Spleen (tissue), 11 donors: ENCODE results near the gene THSD4. TPM values are rescaled to one million over a fixed set of nuclear protein-coding genes. Genes with fewer than 3 reads are reported as not detected.

Source experiments
- DNase-seq: peaks from one replicate; pipeline ENCODE4 v3.0.0-alpha.2; 2020
- H3K27ac ChIP-seq, 8 donors: fragments of 200-600 bp; sonication (generic) in 7 of 8; 1 replicate in 4 of 8; 2 replicates in 4 of 8; pipeline versions ENCODE4 v1.5.0 to v1.8.0; 2016 to 2021; ENCODE audit warnings: inconsistent platforms in 4 of 8, mild to moderate bottlenecking in 4 of 8, moderate library complexity in 1 of 8
- H3K27me3 ChIP-seq, 7 donors: fragments of 200-600 bp; sonication (generic) in 6 of 7; replicated peaks in 1 of 7; 1 replicate in 4 of 7; 2 replicates in 3 of 7; pipeline versions ENCODE4 v1.5.0 to v1.8.0; 2016 to 2021; ENCODE audit warnings: inconsistent platforms in 3 of 7, mild to moderate bottlenecking in 1 of 7
- H3K36me3 ChIP-seq, 6 donors: fragments of 200-600 bp; sonication (generic) in 5 of 6; 1 replicate in 4 of 6; 2 replicates in 2 of 6; pipeline versions ENCODE4 v1.5.0 to v1.8.0; 2016 to 2021; ENCODE audit warnings: inconsistent platforms in 2 of 6
- H3K4me1 ChIP-seq, 6 donors: fragments of 200-600 bp; sonication (generic) in 5 of 6; 1 replicate in 3 of 6; 2 replicates in 3 of 6; pipeline versions ENCODE4 v1.5.0 to v1.8.0; 2016 to 2021; ENCODE audit warnings: inconsistent platforms in 3 of 6
- H3K4me3 ChIP-seq, 8 donors: fragments of 200-600 bp; sonication (generic) in 7 of 8; 1 replicate in 4 of 8; 2 replicates in 4 of 8; pipeline versions ENCODE4 v1.5.0 to v1.8.0; 2016 to 2021; ENCODE audit warnings: inconsistent platforms in 4 of 8, mild to moderate bottlenecking in 4 of 8, moderate library complexity in 2 of 8
- H3K9me3 ChIP-seq, 8 donors: fragments of 200-600 bp; sonication (generic) in 7 of 8; 1 replicate in 4 of 8; 2 replicates in 4 of 8; pipeline versions ENCODE4 v1.5.0 to v1.8.0; 2016 to 2021; ENCODE audit warnings: inconsistent platforms in 4 of 8
- POLR2A ChIP-seq, 3 donors: fragments of 450-650 bp; IDR thresholded peaks; one replicate each; pipeline ENCODE4 v1.5.1; 2017; ENCODE audit warnings: antibody characterized with exemption in 3 of 3, mild to moderate bottlenecking in 1 of 3
- POLR2AphosphoS5 ChIP-seq, 3 donors: sonication (generic); formaldehyde crosslinking; IDR thresholded peaks; one replicate each; pipeline ENCODE4 v1.5.1; 2017; ENCODE audit warnings: antibody characterized with exemption in 3 of 3
- WGBS, 5 donors: extraction: QIAGEN DNeasy Blood & Tissue Kit in 3 of 5; methylation state at CpG; one replicate each; pipeline versions ENCODE4 v1.1.5 to v1.1.7; 2013 to 2018; 5-methylcytosine and 5-hydroxymethylcytosine counted together
- intact Hi-C: fragments of 100-400 bp; cut with DNase I; formaldehyde crosslinking; loops from one replicate; pipeline ENCODE4 v1.15.0; 2023; ENCODE audit warnings: low total_unique reads
- polyA plus RNA-seq, 3 donors: library from polyadenylated mRNA; stranded (reverse); fragments of 200-250 nt; gene quantifications; one replicate each; pipeline ENCODE4 v1.2.1, GENCODE V29; 2013
- total RNA-seq, 7 donors: library from RNA; depleted of rRNA in 3 of 7; stranded (reverse); fragments of >200 nt in 3 of 7; fragmentation: NEBNext Ultra II Directional in 4 of 7; extraction: Animal tissue kit (Norgen Biotek cat#: 25700) in 4 of 7; gene quantifications; one replicate each; pipeline versions ENCODE4 v1.1.0 to v1.2.1, GENCODE V29; 2016 to 2021
- TF ChIP-seq, protein P1 (sequence below), 11 experiments: fragments of 200-600 bp in 7 of 11; fragments of 450-650 bp in 4 of 11; sonication (generic) in 4 of 11; IDR thresholded peaks in 8 of 11; conservative IDR thresholded peaks in 3 of 11; 1 replicate in 7 of 11; 2 replicates in 4 of 11; pipeline versions ENCODE4 v1.4.0 to v1.8.0; 2016 to 2021; ENCODE audit warnings: antibody characterized with exemption in 11 of 11, inconsistent platforms in 4 of 11, mild to moderate bottlenecking in 1 of 11
- donor health status: healthy with polysubstance abuse.
- donor health status: DM: no; HTN: no; CAD: no; lungs with moderate emphysema.
- donor health status: DM: no; HTN: no; CAD: no.
- donor health status: Bipolar disorder and iron deficiency.
- donor health status: healthy.
- donor health status: DM: no; HTN: no; CAD: no.
- donor health status: DM: yes; HTN: yes; CAD: no.

THSD4 gene
- total and polyA plus RNA-seq, 10 donors = 0.29 to 11.3 (median 3.4) TPM

DNA sequence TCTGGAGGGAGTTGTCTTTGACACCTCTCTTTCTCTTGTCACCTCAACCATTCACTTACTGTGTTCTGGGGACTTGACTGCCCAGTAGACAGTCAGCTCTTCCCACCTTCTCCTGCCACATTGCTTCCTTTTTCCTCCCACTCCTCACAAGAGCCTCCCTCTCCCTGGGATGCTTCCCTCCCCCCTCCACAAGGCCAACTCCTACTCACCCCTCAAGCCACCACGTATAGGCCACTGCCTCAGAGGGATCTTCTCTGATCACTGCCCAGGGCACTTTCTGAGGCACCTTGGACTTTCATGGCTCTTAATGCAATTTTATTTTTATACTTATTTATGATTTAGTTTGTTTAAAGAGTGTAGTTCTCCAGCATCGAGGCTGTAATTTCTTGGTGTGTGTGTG is 23.2 kb downstream of the THSD4 start:
- H3K4me1 ChIP-seq = peaks cover 0 to 9% (median 0%) of the 10 kb centered on the region in 6 donors
- H3K4me3 ChIP-seq = no peak overlapping the region
- no peaks in the 10 kb centered on the region for H3K36me3 ChIP-seq
- H3K27me3 ChIP-seq = peaks cover 0 to 6% (median 0%) of the 10 kb centered on the region in 7 donors
- no peaks in the 10 kb centered on the region for H3K9me3 ChIP-seq
- DNase-seq = no peak
- WGBS, 5 donors = 58 to 88% (median 73%) methylated on average over 2 of the region's 2 CpGs
- intact Hi-C loops = no loop called here
- no peak overlapping the region for H3K27ac ChIP-seq
- TF ChIP-seq, protein P1, sequence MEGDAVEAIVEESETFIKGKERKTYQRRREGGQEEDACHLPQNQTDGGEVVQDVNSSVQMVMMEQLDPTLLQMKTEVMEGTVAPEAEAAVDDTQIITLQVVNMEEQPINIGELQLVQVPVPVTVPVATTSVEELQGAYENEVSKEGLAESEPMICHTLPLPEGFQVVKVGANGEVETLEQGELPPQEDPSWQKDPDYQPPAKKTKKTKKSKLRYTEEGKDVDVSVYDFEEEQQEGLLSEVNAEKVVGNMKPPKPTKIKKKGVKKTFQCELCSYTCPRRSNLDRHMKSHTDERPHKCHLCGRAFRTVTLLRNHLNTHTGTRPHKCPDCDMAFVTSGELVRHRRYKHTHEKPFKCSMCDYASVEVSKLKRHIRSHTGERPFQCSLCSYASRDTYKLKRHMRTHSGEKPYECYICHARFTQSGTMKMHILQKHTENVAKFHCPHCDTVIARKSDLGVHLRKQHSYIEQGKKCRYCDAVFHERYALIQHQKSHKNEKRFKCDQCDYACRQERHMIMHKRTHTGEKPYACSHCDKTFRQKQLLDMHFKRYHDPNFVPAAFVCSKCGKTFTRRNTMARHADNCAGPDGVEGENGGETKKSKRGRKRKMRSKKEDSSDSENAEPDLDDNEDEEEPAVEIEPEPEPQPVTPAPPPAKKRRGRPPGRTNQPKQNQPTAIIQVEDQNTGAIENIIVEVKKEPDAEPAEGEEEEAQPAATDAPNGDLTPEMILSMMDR (IDR thresholded peaks at IDR 0.05 in 8 of 11, conservative IDR thresholded peaks at IDR 0.05 in 3 of 11) = no peak
- no peak for TF ChIP-seq POLR2AphosphoS5 (IDR thresholded peaks at IDR 0.05)
- no peak for TF ChIP-seq POLR2A (IDR thresholded peaks at IDR 0.05)

DNA sequence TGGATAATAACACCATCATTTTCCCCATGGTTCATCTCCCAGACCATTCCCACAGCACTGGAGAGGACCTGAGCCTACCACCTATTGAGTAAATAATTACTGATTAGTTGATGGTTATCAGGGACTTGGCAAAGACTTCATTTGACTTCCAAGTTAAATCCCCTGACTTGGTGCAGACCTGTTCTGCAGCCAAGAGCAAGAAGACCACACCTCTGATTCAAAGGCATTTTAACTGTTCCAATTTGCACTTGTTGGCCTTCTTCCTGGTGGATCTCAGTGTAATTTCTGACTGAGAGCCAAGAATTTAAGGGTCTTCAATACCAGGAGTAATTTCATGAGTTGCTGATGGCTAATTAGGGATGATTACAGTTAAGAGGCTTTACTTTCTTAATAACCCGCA is 24.0 kb downstream of the THSD4 start:
- Histone ChIP-seq H3K4me3 (no peak overlapping the region), H3K4me1 (peaks cover 0 to 10% (median 0%) of the 10 kb centered on the region in 6 donors), H3K36me3 (no peaks in the 10 kb centered on the region), H3K27ac (no peak overlapping the region), H3K9me3 (no peaks in the 10 kb centered on the region), H3K27me3 (no peaks in the 10 kb centered on the region)
- no peak for DNase-seq
- WGBS, 5 donors = 69 to 90% (median 85%) methylated on average over 1 of the region's 1 CpG
- intact Hi-C loops = no loop called here
- TF ChIP-seq POLR2AphosphoS5 (IDR thresholded peaks at IDR 0.05) (no peak), POLR2A (IDR thresholded peaks at IDR 0.05) (no peak)
- TF ChIP-seq, protein P1 (IDR thresholded peaks at IDR 0.05 in 8 of 11, conservative IDR thresholded peaks at IDR 0.05 in 3 of 11) = no peak

DNA sequence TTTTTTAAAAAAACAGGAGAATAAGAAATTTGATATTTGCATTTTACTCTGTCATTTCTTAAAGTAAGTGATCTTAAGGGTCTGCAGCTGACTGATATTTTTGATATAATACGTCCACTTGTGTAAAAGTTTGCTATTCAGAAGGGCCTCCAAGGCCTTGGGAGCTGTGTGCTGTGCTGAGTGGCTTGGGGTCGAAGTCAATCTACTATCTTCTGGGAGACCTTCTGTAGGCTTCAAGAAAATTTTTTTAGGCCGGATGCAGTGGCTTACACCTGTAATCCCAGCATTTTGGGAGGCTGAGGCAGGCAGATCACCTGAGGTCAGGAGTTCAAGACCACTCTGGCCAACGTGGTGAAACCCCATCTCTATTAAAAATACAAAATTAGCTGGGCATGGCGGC is 26.3 kb downstream of the THSD4 start:
- H3K36me3 ChIP-seq = no peaks in the 10 kb centered on the region
- no peaks in the 10 kb centered on the region for H3K9me3 ChIP-seq
- intact Hi-C loops = no loop called here
- H3K27me3 ChIP-seq = no peaks in the 10 kb centered on the region
- H3K4me1 ChIP-seq = peaks cover 0 to 10% (median 0%) of the 10 kb centered on the region in 6 donors
- no peak overlapping the region for H3K27ac ChIP-seq
- DNase-seq = no peak
- 75 to 91% (median 85%) methylated on average over 5 of the region's 5 CpGs for WGBS, 5 donors
- H3K4me3 ChIP-seq = no peak overlapping the region
- no peak for TF ChIP-seq POLR2AphosphoS5 (IDR thresholded peaks at IDR 0.05)
- TF ChIP-seq POLR2A (IDR thresholded peaks at IDR 0.05) = no peak
- TF ChIP-seq, protein P1 (IDR thresholded peaks at IDR 0.05 in 8 of 11, conservative IDR thresholded peaks at IDR 0.05 in 3 of 11) = no peak

DNA sequence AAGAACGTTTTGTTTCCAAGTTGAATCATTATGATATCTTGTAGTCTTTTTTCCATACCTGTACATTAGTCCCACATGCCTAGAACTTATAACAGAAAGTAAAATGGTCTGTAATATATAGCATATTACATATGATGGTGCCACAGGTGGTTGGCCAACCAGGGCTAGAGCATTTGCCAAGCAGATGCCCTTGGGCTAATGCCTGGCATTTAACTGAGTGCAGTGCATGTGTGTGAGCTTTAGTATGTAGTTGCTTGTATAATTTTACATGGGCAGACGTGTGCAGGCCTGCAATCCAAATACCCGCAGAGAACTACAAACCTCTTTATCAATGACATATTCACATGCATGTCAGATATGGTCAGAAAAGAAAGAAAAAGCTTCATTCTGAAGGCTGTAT is 27.5 kb downstream of the THSD4 start:
- Histone ChIP-seq H3K4me3 (no peak overlapping the region), H3K9me3 (no peaks in the 10 kb centered on the region), H3K27ac (no peak overlapping the region), H3K4me1 (peaks cover 0 to 10% (median 0%) of the 10 kb centered on the region in 6 donors), H3K36me3 (no peaks in the 10 kb centered on the region), H3K27me3 (no peaks in the 10 kb centered on the region)
- no peak for DNase-seq
- intact Hi-C loops = no loop called here
- WGBS, 5 donors = 75 to 90% (median 84%) methylated on average over 3 of the region's 3 CpGs
- TF ChIP-seq POLR2A (IDR thresholded peaks at IDR 0.05) (no peak), POLR2AphosphoS5 (IDR thresholded peaks at IDR 0.05) (no peak)
- TF ChIP-seq, protein P1 (IDR thresholded peaks at IDR 0.05 in 8 of 11, conservative IDR thresholded peaks at IDR 0.05 in 3 of 11) = no peak
